Stomach (tissue), 9 donors: Measurements from ENCODE around the gene GPR183. TPM values are rescaled to one million over a fixed set of nuclear protein-coding genes. Genes with fewer than 3 reads are reported as not detected.

Experiments
- DNase-seq, 2 donors: peaks; one replicate each; pipeline versions ENCODE4 v3.0.0 to v3.0.0-alpha.2; 2013 to 2019
- H3K27ac ChIP-seq, 5 donors: fragments of 200-600 bp in 4 of 5; sonication (generic) in 4 of 5; one replicate each; pipeline ENCODE4 v1.5.1; 2013 to 2019; ENCODE audit warnings: mild to moderate bottlenecking in 1 of 5, moderate library complexity in 1 of 5
- H3K27me3 ChIP-seq, 3 donors: fragments of 200-600 bp; sonication (generic); one replicate each; pipeline ENCODE4 v1.5.1; 2017 to 2019; ENCODE audit warnings: mixed run types in 1 of 3
- H3K36me3 ChIP-seq, 4 donors: fragments of 200-600 bp; sonication (generic); 1 replicate in 3 of 4; 2 replicates in 1 of 4; pipeline ENCODE4 v1.5.1; 2016 to 2019
- H3K4me1 ChIP-seq, 4 donors: fragments of 200-600 bp; sonication (generic); one replicate each; pipeline ENCODE4 v1.5.1; 2016 to 2019
- H3K4me3 ChIP-seq, 4 donors: fragments of 200-600 bp; sonication (generic) in 3 of 4; one replicate each; pipeline ENCODE4 v1.5.1; 2016 to 2019; ENCODE audit warnings: mild to moderate bottlenecking in 1 of 4
- H3K9me3 ChIP-seq, 4 donors: fragments of 200-600 bp; sonication (generic); one replicate each; pipeline ENCODE4 v1.5.1; 2016 to 2019
- EP300 ChIP-seq: sonication (generic); formaldehyde crosslinking; IDR thresholded peaks from one replicate; pipeline ENCODE4 v1.6.1; 2017; ENCODE audit warnings: antibody characterized with exemption
- POLR2A ChIP-seq, 4 donors: fragments of 450-650 bp; IDR thresholded peaks; one replicate each; pipeline ENCODE4 v1.6.1; 2016; ENCODE audit warnings: antibody characterized with exemption in 4 of 4, control low read depth in 2 of 4, mild to moderate bottlenecking in 1 of 4, moderate library complexity in 1 of 4
- POLR2AphosphoS5 ChIP-seq, 3 donors: sonication (generic); formaldehyde crosslinking; IDR thresholded peaks; one replicate each; pipeline ENCODE4 v1.6.1; 2016; ENCODE audit warnings: antibody characterized with exemption in 3 of 3
- WGBS, 5 donors: extraction: QIAGEN DNeasy Blood & Tissue Kit in 3 of 5; methylation state at CpG; one replicate each; pipeline versions ENCODE4 v1.1.5 to v1.1.7; 2013 to 2018; 5-methylcytosine and 5-hydroxymethylcytosine counted together
- intact Hi-C: fragments of 100-400 bp; cut with DNase I; formaldehyde crosslinking; loops from one replicate; pipeline ENCODE4 v1.15.1; 2023; ENCODE audit warnings: low total_unique reads
- polyA plus RNA-seq, 3 donors: library from polyadenylated mRNA; stranded (reverse); fragments of 200-250 nt; gene quantifications; one replicate each; pipeline ENCODE4 v1.2.3, GENCODE V29; 2013
- total RNA-seq, 5 donors: library from RNA; depleted of rRNA; stranded (reverse); fragments of >200 nt; gene quantifications; one replicate each; pipeline versions ENCODE4 v1.1.0 to v1.2.3, GENCODE V29; 2014 to 2016
- TF ChIP-seq, protein P1 (sequence below), 7 experiments: fragments of 450-650 bp in 4 of 7; fragments of 200-600 bp in 3 of 7; sonication (generic) in 3 of 7; IDR thresholded peaks; one replicate each; pipeline ENCODE4 v1.5.1; 2016 to 2019; ENCODE audit warnings: antibody characterized with exemption in 7 of 7, control low read depth in 2 of 7, mild to moderate bottlenecking in 1 of 7
- donor health status: healthy with polysubstance abuse.
- donor health status: Bipolar disorder and iron deficiency.
- donor health status: healthy.

GPR183 gene
- total and polyA plus RNA-seq, 8 donors = 0.58 to 24.4 (median 9.6) TPM

- Histone ChIP-seq H3K36me3 (peaks cover 0 to 17% (median 9%) of the 10 kb centered on the region in 4 donors), H3K4me3 (no peak overlapping the region), H3K4me1 (peaks cover 6 to 61% (median 24%) of the 10 kb centered on the region in 4 donors), H3K27me3 (no peaks in the 10 kb centered on the region), H3K9me3 (no peaks in the 10 kb centered on the region), H3K27ac (peak overlapping the region in 1 of 5 donors; percentile 21)
- intact Hi-C loops = no loop called here
- TF ChIP-seq POLR2AphosphoS5 (IDR thresholded peaks at IDR 0.05) (no peak), POLR2A (IDR thresholded peaks at IDR 0.05) (no peak), EP300 (no peak)
- TF ChIP-seq, protein P1, sequence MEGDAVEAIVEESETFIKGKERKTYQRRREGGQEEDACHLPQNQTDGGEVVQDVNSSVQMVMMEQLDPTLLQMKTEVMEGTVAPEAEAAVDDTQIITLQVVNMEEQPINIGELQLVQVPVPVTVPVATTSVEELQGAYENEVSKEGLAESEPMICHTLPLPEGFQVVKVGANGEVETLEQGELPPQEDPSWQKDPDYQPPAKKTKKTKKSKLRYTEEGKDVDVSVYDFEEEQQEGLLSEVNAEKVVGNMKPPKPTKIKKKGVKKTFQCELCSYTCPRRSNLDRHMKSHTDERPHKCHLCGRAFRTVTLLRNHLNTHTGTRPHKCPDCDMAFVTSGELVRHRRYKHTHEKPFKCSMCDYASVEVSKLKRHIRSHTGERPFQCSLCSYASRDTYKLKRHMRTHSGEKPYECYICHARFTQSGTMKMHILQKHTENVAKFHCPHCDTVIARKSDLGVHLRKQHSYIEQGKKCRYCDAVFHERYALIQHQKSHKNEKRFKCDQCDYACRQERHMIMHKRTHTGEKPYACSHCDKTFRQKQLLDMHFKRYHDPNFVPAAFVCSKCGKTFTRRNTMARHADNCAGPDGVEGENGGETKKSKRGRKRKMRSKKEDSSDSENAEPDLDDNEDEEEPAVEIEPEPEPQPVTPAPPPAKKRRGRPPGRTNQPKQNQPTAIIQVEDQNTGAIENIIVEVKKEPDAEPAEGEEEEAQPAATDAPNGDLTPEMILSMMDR (IDR thresholded peaks at IDR 0.05) = no peak
- DNase-seq = no peak
Observed at GRCh38 chr13:99297331-99297730, 9.9 kb downstream of the GPR183 start.

GRCh38 chr13:99296398-99296797 lies 10.8 kb downstream of the GPR183 start:
- Histone ChIP-seq H3K4me3 (no peak overlapping the region), H3K9me3 (no peaks in the 10 kb centered on the region), H3K36me3 (peaks cover 0 to 17% (median 9%) of the 10 kb centered on the region in 4 donors), H3K4me1 (peaks cover 0 to 52% (median 20%) of the 10 kb centered on the region in 4 donors), H3K27me3 (no peaks in the 10 kb centered on the region), H3K27ac (peak overlapping the region in 3 of 5 donors; percentile 10 to 21 (median 15))
- no peak for DNase-seq
- TF ChIP-seq EP300 (no peak), POLR2AphosphoS5 (IDR thresholded peaks at IDR 0.05) (no peak), POLR2A (IDR thresholded peaks at IDR 0.05) (no peak)
- TF ChIP-seq, protein P1 (IDR thresholded peaks at IDR 0.05) = no peak
- intact Hi-C loops = no loop called here
- WGBS, 5 donors = 70 to 83% (median 78%) methylated on average over 4 of the region's 4 CpGs

- TF ChIP-seq POLR2AphosphoS5 (IDR thresholded peaks at IDR 0.05) (no peak), POLR2A (IDR thresholded peaks at IDR 0.05) (no peak), EP300 (no peak)
- TF ChIP-seq, protein P1 (IDR thresholded peaks at IDR 0.05) = no peak
- intact Hi-C loops = no loop called here
- 91 to 95% (median 92%) methylated on average over 12 of the region's 12 CpGs for WGBS, 5 donors
- Histone ChIP-seq H3K27me3 (no peaks in the 10 kb centered on the region), H3K9me3 (no peaks in the 10 kb centered on the region), H3K4me3 (no peak overlapping the region), H3K27ac (peak overlapping the region in 2 of 5 donors; percentile 10 to 40), H3K36me3 (peaks cover 0 to 17% (median 9%) of the 10 kb centered on the region in 4 donors), H3K4me1 (peaks cover 0 to 46% (median 19%) of the 10 kb centered on the region in 4 donors)
- no peak for DNase-seq
Observed at GRCh38 chr13:99295488-99296252, 11.5 kb downstream of the GPR183 start.

DNA sequence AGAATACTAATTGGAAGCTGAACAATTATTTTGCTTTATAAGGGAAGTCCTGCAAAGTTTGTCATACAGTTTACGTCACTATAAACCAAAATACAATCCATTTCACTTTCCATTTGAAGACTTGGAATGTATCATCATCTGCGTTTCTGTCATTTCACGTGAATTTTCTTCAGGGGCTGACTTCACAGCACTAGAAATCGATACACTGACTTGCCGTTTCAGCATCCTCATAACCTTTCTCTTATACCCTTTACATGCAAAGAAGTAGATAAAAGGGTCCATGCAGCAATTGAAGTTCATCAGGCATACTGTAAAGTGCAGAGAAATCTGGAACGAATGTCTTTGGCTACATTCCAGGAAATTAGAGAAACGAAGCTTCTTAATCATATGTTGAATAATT lies 12.2 kb downstream of the GPR183 start:
- TF ChIP-seq POLR2A (IDR thresholded peaks at IDR 0.05) (no peak), EP300 (no peak), POLR2AphosphoS5 (IDR thresholded peaks at IDR 0.05) (no peak)
- TF ChIP-seq, protein P1 (IDR thresholded peaks at IDR 0.05) = no peak
- H3K36me3 ChIP-seq = peaks cover 0 to 17% (median 10%) of the 10 kb centered on the region in 4 donors
- 71 to 80% (median 74%) methylated on average over 7 of the region's 7 CpGs for WGBS, 5 donors
- no peaks in the 10 kb centered on the region for H3K9me3 ChIP-seq
- H3K4me1 ChIP-seq = peaks cover 0 to 43% (median 18%) of the 10 kb centered on the region in 4 donors
- no peak for DNase-seq
- intact Hi-C loops = no loop called here
- H3K27me3 ChIP-seq = no peaks in the 10 kb centered on the region
- H3K27ac ChIP-seq = no peak overlapping the region
- H3K4me3 ChIP-seq = no peak overlapping the region
